NCI-H1436 (cell line): Measurements from ENCODE around the gene GNA12.

ENCODE experiments used
- DNase-seq: peaks from one replicate; lab custom pipeline; 2025; lab: John Stamatoyannopoulos, UW

The GNA12 gene

GRCh38 chr7:2802101-2802500 is 42.0 kb downstream of the GNA12 start:
- DNase-seq, result no peak

DNA sequence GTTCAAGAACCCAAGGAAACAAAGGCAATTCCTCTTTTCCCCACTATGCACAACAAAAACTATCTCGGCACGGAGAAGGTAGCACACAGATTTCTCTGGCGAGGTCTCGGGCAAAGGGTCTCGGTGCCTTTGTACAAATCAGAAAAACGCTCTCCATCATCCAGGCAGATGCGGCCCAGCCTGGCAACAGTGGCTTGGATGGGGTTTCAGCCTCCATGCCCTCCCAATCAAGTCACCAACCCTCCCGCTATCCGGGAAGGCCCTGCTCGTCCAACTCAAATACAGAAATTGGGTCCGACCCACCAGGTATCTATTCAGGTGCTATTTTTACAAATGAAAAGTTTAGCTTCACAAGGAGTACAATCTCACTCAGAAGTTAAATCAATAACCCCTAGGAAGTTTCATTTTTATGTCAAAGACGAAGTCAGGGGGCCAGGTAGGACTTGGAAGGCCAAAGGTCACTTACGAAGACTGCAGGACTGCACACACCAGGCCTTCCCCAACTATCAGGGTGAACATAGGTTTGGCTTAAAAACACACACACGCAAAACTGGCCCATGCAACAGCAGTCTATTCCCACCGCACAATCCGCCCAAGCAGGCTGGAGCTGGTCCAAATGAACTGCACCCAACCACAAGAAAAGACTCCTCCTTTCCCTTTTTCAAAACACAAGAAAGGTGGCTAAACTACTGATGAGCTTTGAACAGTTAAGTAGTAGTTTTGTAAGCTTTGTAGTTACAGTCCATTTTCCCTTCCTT is 43.0 kb downstream of the GNA12 start:
- no peak for DNase-seq

DNA sequence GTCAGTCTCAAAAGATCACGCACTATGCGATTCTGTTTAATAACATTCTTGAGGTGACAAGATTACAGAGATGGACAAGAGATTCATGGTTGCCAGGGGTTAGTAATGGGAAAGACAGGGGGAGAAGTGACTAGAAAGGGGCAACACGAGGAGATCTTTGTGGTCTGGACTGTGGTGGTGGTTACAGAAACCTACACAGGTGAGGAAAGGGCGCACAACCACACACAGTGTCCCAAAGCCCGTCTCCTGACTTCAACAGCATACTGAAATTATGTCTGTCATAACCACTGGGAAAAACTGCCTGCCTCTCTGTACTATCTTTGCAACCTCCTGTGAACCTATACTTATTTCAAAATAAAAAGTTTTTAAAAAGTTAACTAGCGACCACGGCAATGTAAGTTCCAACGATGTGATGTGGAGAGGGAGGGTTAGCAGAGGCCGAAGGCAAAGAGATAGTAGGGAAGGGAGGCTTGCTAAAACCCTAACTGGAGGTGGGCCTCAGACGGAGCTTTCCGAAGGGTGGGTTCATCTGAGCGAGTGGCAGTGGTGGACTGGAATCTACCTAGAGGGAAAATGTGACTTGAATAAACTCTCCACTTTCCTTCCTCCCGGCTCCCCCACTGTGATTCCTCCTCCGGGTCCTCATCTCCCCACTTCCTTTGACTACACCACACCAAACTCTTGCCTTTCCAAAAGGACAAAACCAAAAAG is 43.7 kb downstream of the GNA12 start:
- no peak for DNase-seq

- no peak for DNase-seq
Observed at GRCh38 chr7:2799253-2799652, 44.9 kb downstream of the GNA12 start.

DNA sequence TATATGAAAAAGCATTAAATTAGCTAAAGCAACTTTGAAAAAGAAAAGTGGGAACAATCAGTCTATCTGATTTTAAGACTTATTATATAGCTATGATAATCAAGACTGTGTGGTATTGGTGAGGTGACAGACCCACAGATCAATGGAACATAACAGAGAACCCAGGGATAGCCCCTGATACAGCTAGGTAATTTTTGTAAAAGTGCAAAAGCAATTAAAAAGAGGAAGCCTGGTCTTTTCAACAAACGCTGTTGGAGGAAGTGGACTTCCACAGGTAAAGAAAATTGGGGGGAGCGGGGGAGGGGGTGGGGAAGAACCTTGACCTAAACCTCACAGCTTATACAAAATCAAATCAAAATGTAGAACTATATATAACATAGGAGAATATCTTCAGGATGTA is 45.4 kb downstream of the GNA12 start:
- DNase-seq, result no peak

- no peak for DNase-seq
Observed at GRCh38 chr7:2796358-2797352, 47.5 kb downstream of the GNA12 start.

DNA sequence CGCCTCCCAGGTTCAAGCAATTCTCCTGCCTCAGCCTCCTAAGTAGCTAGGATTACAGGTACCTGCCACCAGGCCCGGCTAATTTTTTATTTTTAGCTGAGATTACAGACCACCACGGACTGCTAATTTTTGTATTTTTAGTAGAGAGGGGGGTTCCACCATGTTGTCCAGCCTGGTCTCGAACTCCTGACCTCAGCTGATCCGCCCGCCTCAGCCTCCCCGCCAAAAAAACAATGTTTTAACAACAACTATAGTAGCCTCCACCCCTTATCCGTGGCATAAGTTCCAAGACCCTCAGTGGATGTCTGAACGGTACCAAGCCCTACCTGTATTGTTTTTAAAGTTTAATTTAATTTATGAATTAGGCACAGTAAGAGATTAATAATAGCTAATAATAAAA is 48.2 kb downstream of the GNA12 start:
- no peak for DNase-seq

- no peak for DNase-seq
Observed at GRCh38 chr7:2794836-2795636, 49.1 kb downstream of the GNA12 start.

DNA sequence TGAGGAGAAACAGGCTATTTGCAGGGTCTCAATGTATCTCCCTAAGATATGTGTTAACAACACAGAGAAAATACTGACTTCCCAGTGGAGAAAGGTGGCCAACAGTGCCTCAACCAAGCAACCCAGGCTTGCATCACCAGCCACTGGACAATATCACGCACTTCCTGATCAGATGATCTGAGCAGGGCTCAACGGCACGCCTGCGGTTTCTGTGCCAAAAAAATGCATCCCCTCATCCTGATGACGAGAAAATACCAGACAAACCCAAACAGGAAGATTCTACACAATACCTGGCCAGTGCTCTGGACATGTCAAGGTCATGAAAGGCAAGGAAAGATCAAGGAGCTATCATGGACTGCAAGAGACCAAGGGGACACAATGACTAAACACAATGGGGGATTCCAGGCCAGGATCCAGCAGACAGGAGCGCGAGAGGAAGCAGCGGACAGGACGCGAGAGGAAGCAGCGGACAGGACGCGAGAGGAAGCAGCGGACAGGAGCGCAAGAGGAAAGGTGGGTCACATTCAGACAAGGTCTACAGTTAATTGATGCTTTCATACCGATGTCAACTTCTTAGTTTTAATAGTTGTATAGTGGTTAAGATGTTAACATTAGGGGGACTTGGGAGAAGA is 51.1 kb downstream of the GNA12 start:
- no peak for DNase-seq

- DNase-seq, result no peak
Observed at GRCh38 chr7:2792235-2792634, 51.9 kb downstream of the GNA12 start.

- DNase-seq, result no peak
Observed at GRCh38 chr7:2791390-2791789, 52.7 kb downstream of the GNA12 start.

- no peak for DNase-seq
Observed at GRCh38 chr7:2787251-2787951, 56.7 kb downstream of the GNA12 start.

- DNase-seq, result no peak
Observed at GRCh38 chr7:2786607-2787116, 57.4 kb downstream of the GNA12 start.

DNA sequence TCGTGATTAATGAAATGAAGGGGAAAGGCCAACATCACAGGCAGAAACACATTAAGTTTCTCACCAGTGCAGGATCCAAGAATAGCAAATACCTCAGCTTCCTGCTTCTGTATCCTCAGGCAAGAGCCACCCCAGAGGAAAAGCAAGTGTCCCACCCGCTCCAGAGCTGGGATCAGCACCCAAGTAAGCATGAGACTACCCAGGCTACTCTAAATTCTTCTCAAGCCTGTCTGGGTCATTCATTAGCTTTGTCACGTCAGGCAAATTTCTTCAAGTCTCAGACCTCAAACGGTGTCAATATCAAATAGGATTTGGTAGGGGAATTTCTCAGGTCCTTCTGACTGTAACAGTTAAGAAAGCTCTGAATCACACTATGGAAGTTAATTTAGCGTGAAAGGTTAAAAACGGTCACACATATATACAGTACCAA is 59.0 kb downstream of the GNA12 start:
- no peak for DNase-seq

GRCh38 chr7:2782565-2782964 is 61.5 kb downstream of the GNA12 start:
- no peak for DNase-seq

DNA sequence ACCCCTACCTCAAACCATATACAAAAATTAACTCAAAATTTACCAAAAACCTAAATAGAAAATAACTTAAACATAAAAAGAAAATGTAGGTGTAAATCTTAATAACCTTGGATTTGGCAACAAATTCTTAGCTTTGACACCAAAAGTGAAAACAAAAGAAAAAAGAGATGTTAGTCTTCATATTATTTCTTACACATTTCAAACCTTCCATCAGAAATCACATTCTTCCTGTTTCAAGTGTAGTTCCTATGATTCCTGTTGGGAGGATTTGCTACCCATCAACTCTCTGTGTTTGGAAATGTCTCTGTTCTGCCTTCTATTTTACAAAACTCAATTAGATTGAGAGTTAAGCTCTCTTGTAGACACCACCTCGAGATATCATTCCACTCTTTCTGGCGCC is 62.0 kb downstream of the GNA12 start:
- no peak for DNase-seq

- no peak for DNase-seq
Observed at GRCh38 chr7:2781636-2782035, 62.5 kb downstream of the GNA12 start.

- DNase-seq, result no peak
Observed at GRCh38 chr7:2779051-2779450, 65.1 kb downstream of the GNA12 start.

- DNase-seq, result no peak
Observed at GRCh38 chr7:2777898-2778535, 66.1 kb downstream of the GNA12 start.

DNA sequence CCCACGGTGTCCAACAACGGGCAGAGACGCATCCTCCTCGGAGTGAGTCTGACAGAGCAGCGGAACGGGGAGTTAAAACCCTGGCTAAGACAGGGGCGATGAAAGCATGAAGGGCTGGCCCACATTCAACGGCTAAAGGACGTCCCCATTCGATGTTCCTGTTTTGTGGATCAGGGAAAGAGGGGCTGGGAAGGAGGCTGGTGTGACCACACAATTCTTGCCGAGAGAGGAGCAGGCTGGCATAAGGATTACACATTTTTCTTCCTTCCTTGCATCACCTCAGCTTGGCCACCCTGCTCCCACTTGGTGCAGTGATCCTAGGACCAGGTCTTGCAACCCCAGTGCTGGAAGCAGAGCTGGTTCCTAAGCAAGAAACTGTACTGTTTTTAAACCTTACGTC is 67.7 kb downstream of the GNA12 start:
- no peak for DNase-seq
